ENCODE results near the gene NRXN3.

NRXN3 gene

GRCh38 chr14:78666336-78667056 lies 496.3 kb downstream of the NRXN3 start:
- DNase-seq = no peak

GRCh38 chr14:78667141-78667540 lies 497.0 kb downstream of the NRXN3 start:
- DNase-seq = no peak

DNA sequence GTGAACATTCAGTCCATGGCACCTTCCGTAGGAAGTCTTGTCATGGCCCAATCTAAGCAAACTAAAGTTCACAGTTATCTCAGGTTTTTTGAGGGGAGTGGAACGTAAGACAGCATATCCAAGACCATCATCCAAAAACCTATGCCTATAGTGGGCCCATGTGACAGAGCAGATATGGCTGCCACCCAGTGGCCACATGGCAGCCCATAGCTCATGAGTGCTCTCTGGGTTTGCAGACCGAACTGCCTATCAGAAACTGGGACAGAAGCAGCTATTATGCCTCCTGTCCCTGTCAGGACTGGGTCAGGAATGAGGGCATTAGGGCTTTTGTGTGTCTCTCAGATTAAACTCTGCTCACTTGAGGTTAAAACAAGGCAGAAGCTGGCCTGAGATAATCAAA lies 503.7 kb downstream of the NRXN3 start:
- DNase-seq = no peak

GRCh38 chr14:78674820-78675219 lies 504.6 kb downstream of the NRXN3 start:
- no peak for DNase-seq

DNA sequence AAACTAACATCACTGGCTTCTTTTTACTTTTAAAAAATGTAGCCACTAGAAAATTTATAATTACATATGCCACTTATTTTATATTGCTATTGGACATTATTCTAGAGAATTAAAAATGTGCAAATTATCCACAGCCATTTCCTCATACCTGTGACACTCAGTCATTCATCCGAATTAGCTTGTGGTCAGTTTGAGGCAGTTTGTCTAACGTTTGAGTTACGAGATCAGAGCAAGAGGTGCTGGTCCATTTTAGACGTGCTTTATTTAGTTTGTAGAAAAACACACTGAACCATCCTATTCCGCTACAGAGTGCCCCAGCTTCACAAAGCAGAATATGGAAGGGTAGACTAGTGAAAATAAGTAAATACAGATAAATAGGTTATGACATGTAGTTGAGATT lies 513.0 kb downstream of the NRXN3 start:
- no peak for DNase-seq

DNA sequence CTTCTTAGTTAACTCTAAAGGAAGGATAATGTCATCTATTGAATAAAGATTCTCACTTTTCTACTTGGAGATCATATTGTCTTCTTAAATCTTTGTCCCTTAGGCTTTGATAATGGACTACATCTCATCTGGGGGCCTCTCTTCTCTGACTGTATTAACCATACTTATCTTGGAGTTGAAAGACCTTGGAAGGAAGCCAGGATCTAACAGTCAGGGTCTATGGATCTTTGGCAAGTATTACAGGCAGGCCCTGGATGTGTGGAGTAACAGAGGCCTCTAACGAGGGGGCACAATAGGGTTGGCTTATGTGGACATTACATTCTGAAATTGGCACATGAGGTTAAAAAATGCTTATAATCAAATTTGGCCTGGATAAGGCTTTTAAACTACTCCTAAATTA lies 513.8 kb downstream of the NRXN3 start:
- peak; percentile 44 for DNase-seq

DNA sequence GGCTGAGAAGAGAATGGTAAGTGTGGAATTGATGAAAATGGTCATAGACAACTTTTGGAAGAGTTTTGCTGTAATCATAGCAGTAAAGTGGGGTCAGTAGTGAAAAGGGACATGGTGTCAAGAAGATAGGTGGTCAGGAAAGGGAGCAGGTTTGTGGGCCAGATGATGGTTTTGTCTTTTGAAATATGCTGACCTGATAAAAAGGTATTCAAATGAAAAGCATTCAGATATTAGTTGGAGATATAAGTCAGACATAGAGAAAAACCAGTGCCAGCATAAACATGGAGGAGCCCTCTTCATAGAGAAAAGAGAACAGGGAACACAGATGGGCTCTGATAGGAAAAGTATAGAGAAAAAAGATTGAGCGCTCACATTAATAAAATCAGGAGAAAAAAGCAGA lies 518.3 kb downstream of the NRXN3 start:
- no peak for DNase-seq

GRCh38 chr14:78690836-78691235 lies 520.7 kb downstream of the NRXN3 start:
- DNase-seq = no peak

DNA sequence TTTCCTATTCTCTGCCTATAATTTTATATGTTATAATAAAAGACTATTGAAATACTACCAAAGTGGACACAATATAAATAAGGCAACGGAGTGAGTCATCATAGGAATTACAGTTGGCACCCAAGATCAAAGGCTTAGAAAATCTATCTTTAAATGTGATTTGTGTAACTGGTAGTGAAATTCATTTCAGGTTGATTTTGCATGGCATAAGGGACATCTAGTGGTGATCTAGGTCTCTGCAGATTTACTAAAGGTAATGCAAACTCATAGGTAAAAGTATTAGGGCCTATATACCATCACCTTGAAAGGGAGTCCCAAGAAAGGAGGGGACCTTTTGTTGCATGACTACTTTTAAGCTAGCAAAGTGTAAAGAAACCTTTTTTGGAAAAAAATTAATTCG lies 527.2 kb downstream of the NRXN3 start:
- peak; percentile 31 for DNase-seq

DNA sequence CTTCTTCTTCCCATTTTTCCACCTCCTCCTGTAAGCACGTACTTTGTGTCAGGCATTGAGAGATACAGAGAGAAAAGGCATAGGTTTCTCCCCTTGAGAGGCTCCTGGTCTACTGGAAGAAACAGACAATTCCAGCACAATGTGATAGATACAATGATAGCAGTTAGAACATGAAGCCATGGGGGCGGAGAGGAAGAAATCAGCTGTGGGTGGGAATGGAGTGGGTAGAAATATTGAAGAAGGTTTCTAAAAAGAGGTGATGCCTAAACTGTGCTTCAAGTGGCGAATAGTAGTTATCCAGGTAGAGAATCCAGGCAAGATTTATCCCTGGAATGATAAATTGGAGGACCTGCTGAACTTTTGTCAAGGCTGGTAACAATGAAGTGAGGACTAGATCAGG lies 528.8 kb downstream of the NRXN3 start:
- no peak for DNase-seq

DNA sequence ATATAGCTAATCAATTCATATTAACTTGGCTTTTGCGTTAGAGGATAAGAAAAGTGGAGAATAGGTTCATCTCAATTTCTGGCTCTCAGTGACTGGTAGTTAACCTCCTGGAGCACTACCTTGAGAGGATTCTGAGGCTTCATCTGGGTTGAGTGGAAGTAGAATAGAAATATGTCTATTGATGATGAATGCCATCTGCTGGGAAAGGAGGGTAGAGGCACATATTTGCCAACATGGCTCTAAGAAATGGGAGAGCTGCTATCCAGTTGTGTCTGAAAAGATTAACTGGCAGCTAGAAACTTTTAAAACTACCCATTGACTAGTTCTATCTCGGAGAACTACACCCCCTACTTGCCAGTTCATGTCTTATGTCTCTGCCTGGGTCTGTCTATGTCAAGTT lies 530.1 kb downstream of the NRXN3 start:
- no peak for DNase-seq

- no peak for DNase-seq
Observed at GRCh38 chr14:78701246-78701645, 531.1 kb downstream of the NRXN3 start.

DNA sequence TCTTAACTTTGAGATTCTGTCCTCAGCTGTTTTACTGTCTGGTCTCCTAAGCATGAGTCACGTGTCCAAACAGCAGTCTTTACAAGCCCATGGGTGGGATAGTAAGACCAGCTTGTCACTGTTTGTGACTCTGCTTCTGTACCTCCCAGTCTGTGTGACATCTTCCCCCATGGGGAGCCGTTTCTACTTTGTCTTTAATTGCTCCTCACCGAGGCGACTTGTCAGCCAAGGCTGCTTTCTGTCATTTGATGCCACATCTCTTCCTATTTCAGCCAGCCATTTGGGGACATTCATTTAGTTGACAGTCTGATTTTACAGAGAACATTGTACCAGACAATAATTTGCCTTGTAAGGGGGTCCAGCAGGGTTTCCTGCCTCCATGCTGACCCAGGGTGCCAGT lies 534.8 kb downstream of the NRXN3 start:
- DNase-seq = no peak

DNA sequence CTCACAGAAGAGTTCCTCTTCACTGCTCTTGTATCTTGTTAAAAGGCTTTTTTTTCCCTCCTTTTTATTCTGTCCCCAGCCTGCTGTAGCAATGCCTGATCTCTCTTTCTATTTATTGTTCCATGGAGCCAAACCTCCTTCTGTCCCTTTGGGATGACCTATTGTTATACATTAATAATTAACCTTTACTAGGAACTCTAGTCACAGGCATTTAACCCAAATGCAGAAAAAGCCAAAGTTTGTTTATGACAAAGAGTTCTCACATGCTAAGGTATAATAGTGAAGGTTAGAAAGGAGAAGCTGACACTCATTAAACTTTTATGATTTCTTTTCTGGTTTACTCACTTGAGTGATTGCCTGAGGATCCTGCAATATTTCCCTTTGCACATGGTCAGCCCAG lies 535.8 kb downstream of the NRXN3 start:
- no peak for DNase-seq

GRCh38 chr14:78709795-78710557 lies 539.8 kb downstream of the NRXN3 start:
- no peak for DNase-seq

DNA sequence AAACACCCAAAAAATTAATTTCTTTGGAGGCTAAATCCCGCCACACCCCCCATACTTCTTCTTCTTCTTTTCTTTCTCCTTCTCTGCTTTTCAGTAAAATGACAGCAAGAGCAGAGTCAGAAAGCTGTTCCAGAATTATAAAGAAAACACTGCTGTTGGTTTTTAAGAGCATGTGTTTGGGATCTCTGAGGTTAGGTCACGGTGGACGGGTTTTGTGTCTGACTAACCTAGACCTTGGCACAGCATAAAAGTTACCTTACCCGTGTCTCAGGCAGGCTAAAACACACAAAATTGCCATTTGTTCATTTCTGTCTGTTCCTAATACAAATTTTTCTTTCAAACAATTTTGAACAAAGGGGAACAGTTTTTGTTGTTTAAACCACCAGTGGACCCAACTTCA lies 540.8 kb downstream of the NRXN3 start:
- DNase-seq = no peak

DNA sequence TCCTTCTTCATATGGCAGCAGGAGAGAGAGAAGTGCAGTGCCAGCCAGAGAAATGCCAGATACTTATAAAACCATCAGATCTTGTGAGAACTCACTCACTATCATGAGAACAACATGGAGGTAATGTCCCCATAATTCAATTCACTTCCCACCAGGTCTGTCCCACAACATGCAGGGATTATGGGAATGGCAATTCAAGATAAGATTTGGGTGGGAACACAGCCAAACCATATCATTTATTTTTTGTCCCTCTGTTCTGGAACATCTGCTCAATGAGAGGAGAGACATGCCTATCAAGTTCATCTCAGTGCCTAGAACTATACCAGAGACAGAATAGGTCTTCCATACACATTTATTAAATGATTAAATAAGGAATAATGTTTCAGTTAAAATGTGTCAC lies 543.5 kb downstream of the NRXN3 start:
- no peak for DNase-seq

DNA sequence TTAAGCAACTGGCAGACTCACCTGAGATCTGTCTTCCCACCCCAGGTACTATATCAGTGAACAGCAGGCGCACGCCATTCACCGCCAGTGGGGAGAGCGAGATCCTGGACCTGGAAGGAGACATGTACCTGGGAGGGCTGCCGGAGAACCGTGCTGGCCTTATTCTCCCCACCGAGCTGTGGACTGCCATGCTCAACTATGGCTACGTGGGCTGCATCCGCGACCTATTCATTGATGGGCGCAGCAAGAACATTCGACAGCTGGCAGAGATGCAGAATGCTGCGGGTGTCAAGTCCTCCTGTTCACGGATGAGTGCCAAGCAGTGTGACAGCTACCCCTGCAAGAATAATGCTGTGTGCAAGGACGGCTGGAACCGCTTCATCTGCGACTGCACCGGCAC lies 544.5 kb downstream of the NRXN3 start:
- DNase-seq = no peak

GRCh38 chr14:78721756-78722480 lies 551.7 kb downstream of the NRXN3 start:
- peak; percentile 58 for DNase-seq

DNA sequence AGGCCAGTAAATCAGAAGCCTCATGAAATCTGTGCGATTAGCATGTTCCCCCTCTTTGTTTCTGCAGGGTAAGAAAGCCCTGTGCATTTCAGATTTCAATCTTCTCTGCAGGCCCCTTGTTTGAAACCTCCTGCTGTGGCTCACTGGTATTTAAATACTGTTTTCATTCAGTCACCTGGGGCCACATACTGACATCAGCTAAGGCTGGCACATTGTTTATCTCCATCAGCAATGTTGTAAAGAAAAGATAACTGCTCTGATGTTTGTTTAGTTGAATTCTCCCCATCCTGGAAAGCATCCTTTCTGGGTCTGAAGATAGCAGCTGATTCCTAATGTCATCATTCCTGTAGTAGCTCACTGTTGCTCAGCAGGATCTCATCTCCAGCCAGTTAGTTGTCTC lies 554.9 kb downstream of the NRXN3 start:
- no peak for DNase-seq

DNA sequence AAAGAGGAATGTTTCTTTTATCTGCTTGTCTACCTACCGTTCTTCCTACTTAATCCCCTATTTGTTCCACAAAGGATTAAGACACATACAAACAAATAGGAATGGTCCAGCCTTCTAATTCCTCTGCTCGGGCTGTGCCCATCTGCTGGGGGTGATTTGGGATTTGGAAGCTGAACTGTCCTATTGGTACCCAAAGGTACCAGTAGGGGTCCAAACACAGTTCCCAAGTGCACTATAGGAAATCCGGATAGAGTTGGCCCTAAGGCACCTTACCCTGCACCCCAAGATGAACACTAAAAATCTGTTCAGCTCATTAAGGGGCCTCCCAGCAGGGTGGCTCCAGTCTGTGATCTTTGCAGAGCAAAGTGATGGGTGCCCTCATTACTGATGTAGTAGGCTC lies 566.9 kb downstream of the NRXN3 start:
- no peak for DNase-seq

- no peak for DNase-seq
Observed at GRCh38 chr14:78737601-78738000, 567.4 kb downstream of the NRXN3 start.

DNA sequence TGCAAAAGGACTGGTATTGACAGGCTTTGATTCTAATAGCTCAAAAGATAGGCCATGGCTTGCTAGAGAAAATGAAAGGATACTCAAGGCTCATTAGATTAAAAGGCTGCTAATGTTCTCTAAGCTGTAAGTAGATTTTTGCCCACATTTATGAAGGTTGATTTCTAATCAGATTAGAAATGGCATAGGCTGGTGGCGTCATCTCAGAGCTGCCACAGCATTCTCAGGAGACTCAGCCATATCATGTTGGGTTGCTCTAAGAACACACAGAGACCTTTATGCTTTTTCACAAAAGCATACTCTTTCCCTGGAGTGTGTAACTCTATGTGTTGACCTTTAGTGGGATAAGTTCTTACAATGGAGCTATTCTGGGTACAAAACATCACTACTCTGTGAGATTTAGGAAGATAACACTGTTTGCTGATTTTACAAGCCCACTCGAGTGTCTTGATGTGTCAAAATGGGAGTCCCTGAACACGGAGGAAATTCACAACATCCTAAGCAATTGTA lies 576.0 kb downstream of the NRXN3 start:
- no peak for DNase-seq

DNA sequence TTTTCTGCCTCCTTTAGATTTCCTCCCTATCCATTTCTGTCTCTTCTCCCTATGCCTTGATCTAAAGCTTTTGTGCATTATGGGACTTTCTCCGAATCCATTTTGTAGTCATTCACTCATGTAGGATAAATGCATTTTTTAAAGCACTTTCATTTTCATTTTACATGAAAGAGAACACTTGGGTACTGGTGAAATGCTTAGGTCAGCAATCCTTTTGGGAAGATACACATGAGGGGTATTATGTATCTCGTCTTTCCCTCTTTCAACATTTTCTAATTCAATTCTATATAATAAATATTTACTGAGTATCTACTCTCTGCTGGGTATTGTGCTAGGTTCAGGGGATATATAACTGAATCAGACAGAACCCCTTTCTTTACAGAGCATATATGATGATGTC lies 577.6 kb downstream of the NRXN3 start:
- DNase-seq = no peak

Measured in NCI-H1105 (cell line).